Measurements from ENCODE around the gene PMCH. TPM values are rescaled to one million over a fixed set of nuclear protein-coding genes. Genes with fewer than 3 reads are reported as not detected.
"Not testable (repeated sequence)": the region's sequence is repeated elsewhere in the genome, so short reads cannot be mapped to it uniquely, and the experiment has no call there.

The PMCH gene
- total RNA-seq, 1 experiment from 2014 or later, result not detected

DNA sequence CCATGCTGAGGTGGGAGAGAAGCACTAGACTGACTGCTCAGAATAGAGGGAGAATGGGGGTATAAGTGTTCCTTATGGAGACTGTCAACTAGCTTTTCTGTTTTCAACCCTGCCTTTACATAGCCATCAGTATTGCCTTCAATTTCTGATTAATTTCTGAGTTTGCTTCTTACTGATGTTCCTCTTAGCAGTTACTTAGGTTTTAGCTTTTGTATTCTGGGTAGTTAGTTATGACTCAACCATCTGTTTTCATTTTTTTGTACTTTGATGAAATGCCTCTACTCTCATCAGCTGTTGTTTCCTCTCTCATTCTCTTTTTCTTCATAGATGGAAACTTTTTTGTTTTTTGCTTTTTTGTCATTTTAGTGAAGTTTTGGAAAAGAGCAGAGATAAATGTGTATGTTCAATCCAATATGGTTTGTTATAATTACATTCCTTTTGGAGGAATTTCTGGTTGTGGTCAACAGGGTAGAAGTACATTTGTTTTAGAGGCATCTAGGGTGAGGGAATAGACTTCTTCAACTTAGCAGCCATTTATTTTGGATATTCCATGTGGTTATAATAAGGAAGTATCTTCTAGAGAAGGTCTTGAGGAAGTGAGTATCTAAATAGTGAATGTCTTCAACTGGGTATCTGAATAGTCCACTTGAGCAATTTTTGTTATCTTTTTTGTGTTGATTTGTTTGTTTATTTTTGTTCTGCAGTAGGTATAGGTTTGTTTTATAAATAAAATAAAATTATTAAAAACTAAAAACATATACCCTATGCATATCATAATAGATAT is 29.6 kb downstream of the PMCH start:
- DNase-seq (ENCODE audit: low read depth, low spot score), result no peak
- in situ Hi-C loops (cut with HindIII; ENCODE audit: low pct_unique_long_range_greater_than_20kb, low sequenced_read_pairs), result no loop called here

GRCh38 chr12:102163383-102163782 is 34.2 kb downstream of the PMCH start:
- DNase-seq (ENCODE audit: low read depth, low spot score), result no peak
- in situ Hi-C loops (cut with HindIII; ENCODE audit: low pct_unique_long_range_greater_than_20kb, low sequenced_read_pairs), result no loop called here

- DNase-seq (ENCODE audit: low read depth, low spot score); in situ Hi-C loops (cut with HindIII; ENCODE audit: low pct_unique_long_range_greater_than_20kb, low sequenced_read_pairs): not testable (repeated sequence)
Observed at GRCh38 chr12:102155206-102155605, 42.4 kb downstream of the PMCH start.

DNA sequence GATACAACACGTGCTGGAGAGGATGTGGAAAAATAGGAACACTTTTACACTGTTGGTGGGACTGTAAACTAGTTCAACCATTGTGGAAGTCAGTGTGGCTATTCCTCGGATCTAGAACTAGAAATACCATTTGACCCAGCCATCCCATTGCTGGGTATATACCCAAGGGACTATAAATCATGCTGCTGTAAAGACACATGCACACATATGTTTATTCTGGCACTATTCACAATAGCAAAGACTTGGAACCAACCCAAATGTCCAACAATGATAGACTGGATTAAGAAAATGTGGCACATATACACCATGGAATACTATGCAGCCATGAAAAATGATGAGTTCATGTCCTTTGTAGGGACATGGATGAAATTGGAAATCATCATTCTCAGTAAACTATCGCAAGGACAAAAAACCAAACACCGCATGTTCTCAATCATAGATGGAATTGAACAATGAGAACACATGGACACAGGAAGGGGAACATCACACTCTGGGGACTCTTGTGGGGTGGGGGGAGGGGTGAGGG is 50.5 kb downstream of the PMCH start:
- in situ Hi-C loops (cut with HindIII; ENCODE audit: low pct_unique_long_range_greater_than_20kb, low sequenced_read_pairs); DNase-seq (ENCODE audit: low read depth, low spot score): not testable (repeated sequence)

Small RNAs within 50 kb of the gene (small RNA-seq; reads per million reads assigned to genes)
- gene RN7SL793P, result 0 reads per million in 2 experiments

Other genes with a start within 250 kb of the PMCH start
- gene WASHC3, start 135.8 kb downstream of the PMCH start, total RNA-seq (2014; rRNA removed; shearing (Covaris generic)), result 57.3 and 57.6 TPM in 2 replicates
- gene NUP37, start 77.7 kb downstream of the PMCH start, total RNA-seq (2014; rRNA removed; shearing (Covaris generic)), result 64.9 and 71.1 TPM in 2 replicates
- 20.9 and 24.2 TPM in 2 replicates for gene PARPBP, start 77.7 kb downstream of the PMCH start, total RNA-seq (2014; rRNA removed; shearing (Covaris generic))

Measured in SK-MEL-5 (cell line).